Activated CD8-positive, alpha-beta memory T cell treated with anti-CD3 and anti-CD28 coated beads, Interleukin-2, amount 50 U/mL, for 1 hour (primary cell): ENCODE data around the gene PGS1.

Experiments used
- DNase-seq: peaks from one replicate; pipeline ENCODE4 v3.0.0-alpha.2; 2020; ENCODE audit errors: extremely low read depth

The PGS1 gene

GRCh38 chr17:78427140-78427539 lies 48.7 kb downstream of the PGS1 start:
- DNase-seq: no peak

GRCh38 chr17:78428025-78428575 lies 49.7 kb downstream of the PGS1 start:
- DNase-seq: no peak

- DNase-seq: no peak
Measured at GRCh38 chr17:78428836-78429617, 50.6 kb downstream of the PGS1 start.

- DNase-seq: no peak
Measured at GRCh38 chr17:78429618-78429995, 51.2 kb downstream of the PGS1 start.

GRCh38 chr17:78430892-78431691 lies 52.6 kb downstream of the PGS1 start:
- no peak for DNase-seq

- DNase-seq: no peak
Measured at GRCh38 chr17:78431692-78431958, 53.2 kb downstream of the PGS1 start.

GRCh38 chr17:78432226-78433012 lies 54.0 kb downstream of the PGS1 start:
- DNase-seq: no peak

- no peak for DNase-seq
Measured at GRCh38 chr17:78433013-78433727, 54.7 kb downstream of the PGS1 start.

GRCh38 chr17:78433780-78434335 lies 55.4 kb downstream of the PGS1 start:
- DNase-seq: no peak

- DNase-seq: no peak
Measured at GRCh38 chr17:78434455-78435329, 56.2 kb downstream of the PGS1 start.

- no peak for DNase-seq
Measured at GRCh38 chr17:78435330-78436005, 57.0 kb downstream of the PGS1 start.

GRCh38 chr17:78437508-78438169 lies 59.2 kb downstream of the PGS1 start:
- no peak for DNase-seq

- DNase-seq: no peak
Measured at GRCh38 chr17:78438271-78438691, 59.8 kb downstream of the PGS1 start.

GRCh38 chr17:78438694-78439325 lies 60.4 kb downstream of the PGS1 start:
- no peak for DNase-seq

- DNase-seq: no peak
Measured at GRCh38 chr17:78441271-78441971, 63.0 kb downstream of the PGS1 start.

GRCh38 chr17:78442648-78443218 lies 64.3 kb downstream of the PGS1 start:
- no peak for DNase-seq

- DNase-seq: no peak
Measured at GRCh38 chr17:78444392-78444791, 65.9 kb downstream of the PGS1 start.

- no peak for DNase-seq
Measured at GRCh38 chr17:78446833-78447232, 68.4 kb downstream of the PGS1 start.
